ENCODE results near the gene CRYGN.

Gene CRYGN

DNA sequence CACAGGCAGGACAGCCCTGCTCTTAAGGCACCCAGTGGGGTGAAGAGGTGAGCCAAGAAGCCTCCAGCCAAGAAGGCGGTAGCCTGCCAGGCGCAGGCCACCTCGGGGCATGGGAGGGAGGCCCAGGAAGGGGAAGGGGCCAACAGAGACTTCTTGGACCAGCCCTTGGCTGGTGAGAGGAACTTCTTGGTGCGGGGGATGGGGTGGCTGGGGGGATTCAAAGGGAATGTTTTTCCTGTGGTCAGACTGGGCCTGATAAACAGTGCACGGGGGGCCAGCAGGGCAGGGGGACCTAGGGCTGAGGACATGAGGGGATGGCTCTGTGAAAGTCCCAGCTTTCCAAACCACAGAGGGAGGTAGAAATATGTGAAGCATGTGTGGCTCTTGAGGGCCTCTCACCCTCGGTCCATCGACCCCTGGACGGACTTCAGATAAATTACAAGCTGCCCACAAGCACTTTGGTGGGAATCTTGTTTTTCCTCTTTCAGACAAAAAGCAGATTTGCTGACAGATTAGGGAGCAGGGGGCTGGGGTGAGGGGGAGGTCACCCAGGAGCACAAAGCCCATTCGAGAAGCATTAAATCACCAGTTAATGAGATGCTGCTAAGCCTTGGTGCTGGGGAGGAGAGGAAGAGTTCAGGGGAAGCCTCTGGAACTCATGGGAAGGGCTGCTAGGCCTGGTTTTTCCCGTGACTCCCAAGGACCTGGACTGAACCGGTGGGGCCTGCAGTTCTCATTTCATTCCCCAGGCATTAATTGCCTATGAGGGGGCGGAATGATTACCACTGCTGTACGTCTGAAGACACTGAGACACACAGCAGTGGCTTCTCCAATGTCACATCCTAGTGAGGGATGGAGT lies 11.3 kb downstream of the CRYGN start (continued):
- TF ChIP-seq ISL1 (CRISPR knock-in tag; IDR thresholded peaks at IDR 0.05), result peak; percentile 76
- peak; percentile 18; the same call in 1 of the 2 replicates for TF ChIP-seq TOX (CRISPR knock-in tag; IDR thresholded peaks at IDR 0.05; ENCODE audit: borderline replicate concordance)
- TF ChIP-seq ESRRG (CRISPR knock-in tag; IDR thresholded peaks at IDR 0.05), result peak; percentile 54; the same call in 1 of the 2 replicates
- peak; percentile 47 for TF ChIP-seq ZNF8 (CRISPR knock-in tag; IDR thresholded peaks at IDR 0.05)

DNA sequence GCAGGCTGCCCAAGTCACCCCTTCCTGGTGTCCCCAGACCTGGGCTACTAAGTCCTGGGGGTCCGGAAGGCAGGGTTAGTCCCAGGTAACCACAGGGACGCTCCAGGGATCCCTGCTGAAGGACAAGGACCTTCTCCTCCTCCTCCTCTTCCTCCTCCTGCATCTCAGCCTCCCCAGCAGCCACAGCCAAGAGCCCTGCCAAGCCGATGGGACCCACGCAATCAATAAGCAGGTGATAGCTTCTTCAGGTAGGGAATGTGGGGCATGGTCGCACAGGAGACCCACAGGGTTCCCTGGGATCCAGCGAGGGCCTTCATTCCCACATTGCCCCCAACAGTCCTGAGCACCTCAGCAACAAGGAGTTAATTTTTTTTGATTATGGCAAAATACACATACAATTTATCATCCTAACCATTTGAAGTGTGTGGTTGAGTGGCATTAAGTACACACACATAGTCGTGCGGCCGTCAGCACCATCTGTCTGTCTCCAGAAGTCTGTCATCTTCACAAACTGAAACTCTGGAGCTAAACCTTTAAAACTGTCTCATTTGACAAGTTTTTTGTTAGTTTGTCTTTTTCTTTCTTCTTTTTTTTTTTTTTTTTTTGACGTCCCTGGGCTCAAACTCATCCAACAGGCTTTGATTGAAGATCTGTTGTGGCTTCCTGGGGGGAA lies 12.1 kb downstream of the CRYGN start:
- no peak for TF ChIP-seq CSDC2 (CRISPR knock-in tag; IDR thresholded peaks at IDR 0.05)
- TF ChIP-seq, protein P1, sequence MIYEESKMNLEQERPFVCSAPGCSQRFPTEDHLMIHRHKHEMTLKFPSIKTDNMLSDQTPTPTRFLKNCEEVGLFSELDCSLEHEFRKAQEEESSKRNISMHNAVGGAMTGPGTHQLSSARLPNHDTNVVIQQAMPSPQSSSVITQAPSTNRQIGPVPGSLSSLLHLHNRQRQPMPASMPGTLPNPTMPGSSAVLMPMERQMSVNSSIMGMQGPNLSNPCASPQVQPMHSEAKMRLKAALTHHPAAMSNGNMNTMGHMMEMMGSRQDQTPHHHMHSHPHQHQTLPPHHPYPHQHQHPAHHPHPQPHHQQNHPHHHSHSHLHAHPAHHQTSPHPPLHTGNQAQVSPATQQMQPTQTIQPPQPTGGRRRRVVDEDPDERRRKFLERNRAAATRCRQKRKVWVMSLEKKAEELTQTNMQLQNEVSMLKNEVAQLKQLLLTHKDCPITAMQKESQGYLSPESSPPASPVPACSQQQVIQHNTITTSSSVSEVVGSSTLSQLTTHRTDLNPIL (CRISPR knock-in tag; IDR thresholded peaks at IDR 0.05; ENCODE audit: low read depth), result no peak
- no peak for TF ChIP-seq ARNTL (CRISPR knock-in tag; IDR thresholded peaks at IDR 0.05; ENCODE audit: borderline replicate concordance, low read depth)
- TF ChIP-seq, protein P2, sequence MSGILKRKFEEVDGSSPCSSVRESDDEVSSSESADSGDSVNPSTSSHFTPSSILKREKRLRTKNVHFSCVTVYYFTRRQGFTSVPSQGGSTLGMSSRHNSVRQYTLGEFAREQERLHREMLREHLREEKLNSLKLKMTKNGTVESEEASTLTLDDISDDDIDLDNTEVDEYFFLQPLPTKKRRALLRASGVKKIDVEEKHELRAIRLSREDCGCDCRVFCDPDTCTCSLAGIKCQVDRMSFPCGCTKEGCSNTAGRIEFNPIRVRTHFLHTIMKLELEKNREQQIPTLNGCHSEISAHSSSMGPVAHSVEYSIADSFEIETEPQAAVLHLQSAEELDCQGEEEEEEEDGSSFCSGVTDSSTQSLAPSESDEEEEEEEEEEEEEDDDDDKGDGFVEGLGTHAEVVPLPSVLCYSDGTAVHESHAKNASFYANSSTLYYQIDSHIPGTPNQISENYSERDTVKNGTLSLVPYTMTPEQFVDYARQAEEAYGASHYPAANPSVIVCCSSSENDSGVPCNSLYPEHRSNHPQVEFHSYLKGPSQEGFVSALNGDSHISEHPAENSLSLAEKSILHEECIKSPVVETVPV (CRISPR knock-in tag; IDR thresholded peaks at IDR 0.05), result no peak
- no peak for TF ChIP-seq ZFP3 (CRISPR knock-in tag; IDR thresholded peaks at IDR 0.05)
- TF ChIP-seq ZC3H10 (CRISPR knock-in tag; IDR thresholded peaks at IDR 0.05), result no peak
- no peak for TF ChIP-seq ZFP30 (CRISPR knock-in tag; IDR thresholded peaks at IDR 0.05)
- no peak for TF ChIP-seq ISL1 (CRISPR knock-in tag; IDR thresholded peaks at IDR 0.05)
- TF ChIP-seq ZNF8 (CRISPR knock-in tag; IDR thresholded peaks at IDR 0.05), result no peak
- no peak for TF ChIP-seq ZNF565 (CRISPR knock-in tag; conservative IDR thresholded peaks at IDR 0.05; ENCODE audit: low read depth)
- TF ChIP-seq RARB (CRISPR knock-in tag; IDR thresholded peaks at IDR 0.05), result no peak
- TF ChIP-seq, protein P3, sequence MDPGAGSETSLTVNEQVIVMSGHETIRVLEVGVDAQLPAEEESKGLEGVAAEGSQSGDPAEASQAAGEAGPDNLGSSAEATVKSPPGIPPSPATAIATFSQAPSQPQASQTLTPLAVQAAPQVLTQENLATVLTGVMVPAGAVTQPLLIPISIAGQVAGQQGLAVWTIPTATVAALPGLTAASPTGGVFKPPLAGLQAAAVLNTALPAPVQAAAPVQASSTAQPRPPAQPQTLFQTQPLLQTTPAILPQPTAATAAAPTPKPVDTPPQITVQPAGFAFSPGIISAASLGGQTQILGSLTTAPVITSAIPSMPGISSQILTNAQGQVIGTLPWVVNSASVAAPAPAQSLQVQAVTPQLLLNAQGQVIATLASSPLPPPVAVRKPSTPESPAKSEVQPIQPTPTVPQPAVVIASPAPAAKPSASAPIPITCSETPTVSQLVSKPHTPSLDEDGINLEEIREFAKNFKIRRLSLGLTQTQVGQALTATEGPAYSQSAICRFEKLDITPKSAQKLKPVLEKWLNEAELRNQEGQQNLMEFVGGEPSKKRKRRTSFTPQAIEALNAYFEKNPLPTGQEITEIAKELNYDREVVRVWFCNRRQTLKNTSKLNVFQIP (CRISPR knock-in tag; IDR thresholded peaks at IDR 0.05; ENCODE audit: borderline replicate concordance, low read depth), result no peak
- TF ChIP-seq, protein P4, sequence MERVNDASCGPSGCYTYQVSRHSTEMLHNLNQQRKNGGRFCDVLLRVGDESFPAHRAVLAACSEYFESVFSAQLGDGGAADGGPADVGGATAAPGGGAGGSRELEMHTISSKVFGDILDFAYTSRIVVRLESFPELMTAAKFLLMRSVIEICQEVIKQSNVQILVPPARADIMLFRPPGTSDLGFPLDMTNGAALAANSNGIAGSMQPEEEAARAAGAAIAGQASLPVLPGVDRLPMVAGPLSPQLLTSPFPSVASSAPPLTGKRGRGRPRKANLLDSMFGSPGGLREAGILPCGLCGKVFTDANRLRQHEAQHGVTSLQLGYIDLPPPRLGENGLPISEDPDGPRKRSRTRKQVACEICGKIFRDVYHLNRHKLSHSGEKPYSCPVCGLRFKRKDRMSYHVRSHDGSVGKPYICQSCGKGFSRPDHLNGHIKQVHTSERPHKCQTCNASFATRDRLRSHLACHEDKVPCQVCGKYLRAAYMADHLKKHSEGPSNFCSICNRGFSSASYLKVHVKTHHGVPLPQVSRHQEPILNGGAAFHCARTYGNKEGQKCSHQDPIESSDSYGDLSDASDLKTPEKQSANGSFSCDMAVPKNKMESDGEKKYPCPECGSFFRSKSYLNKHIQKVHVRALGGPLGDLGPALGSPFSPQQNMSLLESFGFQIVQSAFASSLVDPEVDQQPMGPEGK (CRISPR knock-in tag; IDR thresholded peaks at IDR 0.05; ENCODE audit: borderline replicate concordance), result no peak
- no peak for TF ChIP-seq PPARA (CRISPR knock-in tag; IDR thresholded peaks at IDR 0.05; ENCODE audit: borderline replicate concordance)
- no peak for TF ChIP-seq ZNF70 (CRISPR knock-in tag; IDR thresholded peaks at IDR 0.05)
- no peak for ATAC-seq

DNA sequence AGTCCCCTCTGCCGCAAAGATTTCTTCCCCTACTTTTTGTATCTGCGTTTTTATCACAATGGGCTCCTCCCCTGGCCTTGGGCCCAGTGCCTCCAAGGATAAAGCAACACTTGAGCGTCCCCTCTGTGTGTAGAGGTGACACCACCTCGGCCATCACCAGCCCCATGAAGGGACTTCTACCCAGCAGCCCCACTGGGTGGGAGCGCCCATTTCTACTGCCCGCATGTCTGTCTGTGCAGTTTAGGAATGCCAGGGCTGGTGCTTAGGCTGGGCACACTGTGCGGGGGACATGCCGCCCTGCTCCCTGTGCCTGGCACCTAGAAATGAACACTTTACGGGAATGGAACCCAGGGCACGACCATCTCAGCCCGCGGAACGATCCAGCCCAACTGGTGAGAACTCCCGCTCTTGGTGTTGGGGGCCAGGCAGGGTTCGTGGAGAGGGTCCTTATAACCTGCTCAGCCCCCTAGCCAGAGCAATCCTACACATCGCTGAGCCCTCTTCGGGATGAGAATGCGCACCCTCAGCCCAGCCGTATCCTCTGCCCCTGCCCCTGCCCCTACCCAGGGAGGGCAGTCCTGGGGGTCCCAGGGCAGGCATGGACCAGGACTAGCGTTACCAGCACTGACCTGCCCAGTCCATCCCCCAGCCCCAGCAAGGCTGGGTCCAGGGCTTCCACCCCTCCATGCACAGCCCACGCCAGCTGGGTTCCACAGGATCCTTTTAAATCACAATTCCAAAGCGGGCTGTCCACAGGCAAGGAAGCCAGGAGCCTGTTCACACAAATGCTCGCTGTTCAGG lies 12.8 kb downstream of the CRYGN start:
- ATAC-seq, result 0 out of 3 replicates have a peak, but pooled peaks have one; percentile 8

More for the DNA sequence above, 12.8 kb downstream of the CRYGN start:
- TF ChIP-seq CSDC2 (CRISPR knock-in tag; IDR thresholded peaks at IDR 0.05) (peak; percentile 74; the same call in 1 of the 2 replicates), TOX (CRISPR knock-in tag; IDR thresholded peaks at IDR 0.05; ENCODE audit: borderline replicate concordance) (no peak)
- TF ChIP-seq, protein P2 (CRISPR knock-in tag; IDR thresholded peaks at IDR 0.05), result 0 out of 2 replicates have a peak, but pooled peaks have one; percentile 9

Measured in SK-N-SH treated with all-trans-retinoic acid at 6 μM for 48 hours (cell line).